GM12801 (cell line): ENCODE results near the gene GNPNAT1.

Experiments used
- TF ChIP-seq, protein P1 (sequence below): IDR thresholded peaks from one replicate; pipeline ENCODE4 v1.5.1; 2011; ENCODE audit warnings: control low read depth; ENCODE audit not compliant: insufficient read length; ENCODE audit errors: extremely low read depth

GNPNAT1 gene

DNA sequence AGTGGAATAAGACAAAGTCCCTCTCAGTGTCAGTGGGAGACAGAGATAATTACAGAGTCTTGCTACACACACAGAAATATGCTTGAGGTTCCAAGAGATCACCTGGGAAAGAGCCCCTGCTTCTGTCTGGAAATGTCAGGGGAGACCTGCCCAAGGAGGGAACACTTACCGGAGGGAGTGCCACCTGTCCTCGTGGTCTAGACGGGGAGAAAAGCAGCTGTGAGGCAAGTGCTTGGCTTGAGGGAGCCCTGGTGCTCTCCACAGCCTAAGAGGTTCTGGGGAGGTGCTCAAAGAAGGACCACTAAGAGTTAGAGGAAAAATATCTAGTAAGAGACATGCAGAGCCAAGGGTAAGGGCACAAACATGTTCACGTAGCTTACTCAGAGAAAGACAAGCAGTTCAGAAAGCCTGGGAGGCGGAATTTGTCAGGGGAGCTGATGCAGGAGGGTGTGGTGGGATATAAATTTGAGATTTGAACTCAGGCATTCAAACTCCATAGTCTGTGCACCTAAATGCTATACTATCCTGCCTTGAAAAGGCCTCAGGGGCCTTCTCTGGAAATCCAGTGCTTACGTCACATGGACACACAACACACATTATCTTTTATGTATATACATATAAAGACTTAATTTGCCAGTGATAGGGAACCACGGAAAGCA is 38.2 kb upstream of the GNPNAT1 start:
- TF ChIP-seq, protein P1, sequence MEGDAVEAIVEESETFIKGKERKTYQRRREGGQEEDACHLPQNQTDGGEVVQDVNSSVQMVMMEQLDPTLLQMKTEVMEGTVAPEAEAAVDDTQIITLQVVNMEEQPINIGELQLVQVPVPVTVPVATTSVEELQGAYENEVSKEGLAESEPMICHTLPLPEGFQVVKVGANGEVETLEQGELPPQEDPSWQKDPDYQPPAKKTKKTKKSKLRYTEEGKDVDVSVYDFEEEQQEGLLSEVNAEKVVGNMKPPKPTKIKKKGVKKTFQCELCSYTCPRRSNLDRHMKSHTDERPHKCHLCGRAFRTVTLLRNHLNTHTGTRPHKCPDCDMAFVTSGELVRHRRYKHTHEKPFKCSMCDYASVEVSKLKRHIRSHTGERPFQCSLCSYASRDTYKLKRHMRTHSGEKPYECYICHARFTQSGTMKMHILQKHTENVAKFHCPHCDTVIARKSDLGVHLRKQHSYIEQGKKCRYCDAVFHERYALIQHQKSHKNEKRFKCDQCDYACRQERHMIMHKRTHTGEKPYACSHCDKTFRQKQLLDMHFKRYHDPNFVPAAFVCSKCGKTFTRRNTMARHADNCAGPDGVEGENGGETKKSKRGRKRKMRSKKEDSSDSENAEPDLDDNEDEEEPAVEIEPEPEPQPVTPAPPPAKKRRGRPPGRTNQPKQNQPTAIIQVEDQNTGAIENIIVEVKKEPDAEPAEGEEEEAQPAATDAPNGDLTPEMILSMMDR: no peak

DNA sequence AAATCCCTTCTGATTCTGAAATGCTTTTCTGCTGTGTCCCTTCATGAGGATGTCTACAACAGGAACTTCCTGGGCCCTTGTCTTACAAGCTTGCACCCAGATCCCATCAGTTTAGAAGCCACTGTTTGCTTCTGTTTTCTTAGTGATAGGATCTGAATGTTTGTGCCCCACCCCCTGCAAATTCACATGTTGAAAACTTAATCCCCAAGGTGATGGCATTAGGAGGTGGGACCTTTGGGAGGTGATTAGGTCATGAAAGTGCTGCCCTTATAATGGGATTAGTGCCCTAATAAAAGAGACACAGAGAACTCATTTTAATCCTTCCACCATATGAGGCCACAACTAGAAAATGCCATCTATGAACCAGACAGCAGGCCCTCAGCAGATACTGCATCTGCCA is 36.0 kb upstream of the GNPNAT1 start:
- TF ChIP-seq, protein P1: no peak

DNA sequence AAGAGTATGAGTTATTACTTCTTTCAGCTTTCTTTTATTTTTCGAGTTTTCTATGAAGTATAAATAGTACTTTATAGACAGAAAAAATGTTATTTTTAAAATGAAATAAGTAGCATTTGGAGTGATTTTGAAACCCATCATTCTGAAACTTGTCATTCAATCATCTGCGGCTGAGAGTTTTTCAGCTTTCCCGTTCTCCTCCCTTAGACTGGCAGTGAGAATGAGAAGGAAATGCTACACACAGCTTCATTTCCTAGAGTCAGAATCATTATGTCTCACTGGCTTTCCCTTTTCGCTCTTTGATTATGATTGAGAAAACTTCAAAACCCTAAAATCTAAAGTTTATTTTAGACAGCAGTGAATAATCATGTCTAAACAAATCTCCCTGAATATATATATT is 33.7 kb upstream of the GNPNAT1 start:
- TF ChIP-seq, protein P1: no peak

DNA sequence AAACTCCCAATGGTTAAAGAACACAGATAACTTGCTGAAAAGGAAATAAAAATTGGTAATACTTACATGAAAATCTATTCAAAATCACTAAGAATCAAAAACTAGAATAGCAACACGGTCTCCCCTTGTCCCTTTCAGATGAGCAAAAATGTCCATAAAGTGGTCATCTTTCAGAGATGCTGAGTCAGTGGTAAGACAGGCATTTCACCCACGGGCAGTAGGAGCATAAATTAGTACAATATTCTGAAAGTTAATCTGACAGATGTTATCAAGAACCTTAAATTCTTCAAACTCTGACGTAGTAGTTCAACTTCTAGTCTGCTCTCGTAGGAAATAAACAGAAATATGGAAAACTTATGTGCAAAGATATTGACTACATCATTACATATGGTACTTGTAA is 33.1 kb upstream of the GNPNAT1 start:
- TF ChIP-seq, protein P1: no peak

DNA sequence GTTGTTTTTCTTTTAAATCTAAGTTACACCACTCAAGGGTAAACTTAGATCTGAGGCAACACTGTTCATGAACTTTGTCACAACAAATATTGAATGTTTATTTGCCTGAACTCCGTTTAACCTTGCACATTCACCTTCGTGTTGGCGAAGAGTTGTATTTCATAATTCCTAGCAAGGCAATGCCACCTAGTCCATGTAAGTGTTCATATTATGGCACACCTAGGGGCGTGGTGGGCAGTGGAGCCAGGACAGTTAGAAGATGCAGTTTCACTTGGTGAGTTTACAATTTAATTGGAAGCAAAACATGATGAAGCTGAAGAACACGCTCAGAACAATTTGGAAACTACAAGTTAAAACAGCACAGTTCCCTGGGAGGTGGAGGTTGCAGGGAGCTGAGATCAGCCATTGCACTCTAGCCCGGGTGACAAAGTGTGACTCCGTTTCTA is 30.4 kb upstream of the GNPNAT1 start:
- TF ChIP-seq, protein P1: no peak

DNA sequence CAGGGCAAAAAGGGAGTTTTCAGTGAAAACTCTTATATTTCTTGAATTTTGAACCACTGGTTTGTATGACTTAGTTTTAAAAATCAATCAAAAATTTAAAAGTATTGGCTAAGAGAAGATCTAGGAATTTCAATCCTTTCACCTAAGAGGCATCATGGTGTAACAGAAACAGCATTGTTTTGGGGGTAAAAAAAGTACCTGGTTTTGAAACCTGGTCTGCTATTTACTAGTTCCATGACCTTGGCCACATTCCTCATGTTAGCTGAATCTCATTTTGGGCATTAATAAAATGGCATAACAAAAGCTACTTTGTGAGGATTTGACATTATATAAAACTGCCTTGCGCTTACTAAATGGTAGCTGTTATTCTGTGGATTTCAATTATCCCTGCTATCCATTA is 16.7 kb upstream of the GNPNAT1 start:
- TF ChIP-seq, protein P1: no peak

DNA sequence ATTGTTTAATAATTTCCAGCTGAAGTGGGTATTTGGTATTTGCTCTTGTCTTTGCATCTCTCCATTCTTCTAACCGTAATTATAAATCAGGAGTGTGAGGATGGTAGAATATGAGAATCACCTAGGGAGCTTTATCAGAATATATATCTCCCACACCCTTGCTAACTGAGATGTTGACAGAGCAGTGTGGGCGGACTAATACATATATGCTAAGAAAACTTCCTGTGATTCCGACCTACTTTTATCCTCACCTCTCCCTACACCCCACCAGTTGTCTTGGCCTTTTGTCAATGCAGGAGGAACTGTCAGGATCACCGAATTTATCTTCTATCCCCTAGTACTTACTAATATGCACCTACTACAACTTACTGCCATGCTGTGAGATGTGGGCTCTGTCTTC is 14.7 kb upstream of the GNPNAT1 start:
- TF ChIP-seq, protein P1: no peak
